Hematopoietic multipotent progenitor cell treated with erythropoietin and hydrocortisone succinate and interleukin-3 and kit ligand, for 4 days (in vitro differentiated cells): ENCODE measurements around the gene SLC27A4.
"Not testable (repeated sequence)": the region's sequence is repeated elsewhere in the genome, so short reads cannot be mapped to it uniquely, and the experiment has no call there.

Source experiments
- DNase-seq: peaks from one replicate; pipeline ENCODE4 v3.0.0-alpha.2; 2015

Gene SLC27A4

DNA sequence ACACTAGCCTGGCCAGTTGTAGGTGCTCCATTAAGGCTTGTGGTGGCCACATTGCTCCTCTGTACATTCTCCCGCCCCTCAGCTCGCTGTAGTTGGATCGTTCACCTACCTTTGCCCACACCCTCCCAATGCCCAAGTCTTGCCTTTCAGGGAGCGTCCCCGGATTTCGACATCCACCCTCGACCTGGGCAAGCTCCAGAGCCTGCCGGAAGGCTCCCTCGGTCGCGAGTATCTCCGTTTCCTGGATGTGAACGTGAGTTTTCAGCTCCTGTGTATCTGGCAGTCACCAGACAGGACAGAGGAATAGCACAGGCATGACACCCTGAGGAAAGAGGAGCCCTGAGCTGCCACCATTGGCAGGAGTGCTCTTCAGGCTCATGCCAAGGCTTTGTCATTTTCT, 14.7 kb upstream of the SLC27A4 start:
- no peak for DNase-seq

DNA sequence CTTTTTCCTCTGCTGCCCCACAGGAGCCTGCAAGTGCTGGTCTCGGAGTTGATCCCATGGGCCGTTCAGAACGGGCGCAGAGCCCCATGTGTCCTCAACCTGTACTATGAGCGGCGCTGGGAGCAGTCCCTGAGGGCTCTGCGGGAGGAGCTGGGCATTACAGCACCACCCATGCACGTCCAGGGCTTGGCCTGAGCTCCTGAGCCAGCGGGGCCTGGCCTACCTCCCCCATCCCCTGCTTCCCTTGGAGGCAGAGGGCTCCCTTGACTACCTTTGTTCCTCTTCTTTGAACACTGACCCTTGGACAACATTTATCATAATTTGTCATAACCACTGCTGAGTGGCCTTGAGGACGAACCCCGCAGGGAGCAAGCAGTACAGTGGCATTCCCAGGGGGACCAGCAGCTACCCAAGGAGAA, 6.9 kb upstream of the SLC27A4 start:
- DNase-seq, result no peak

DNA sequence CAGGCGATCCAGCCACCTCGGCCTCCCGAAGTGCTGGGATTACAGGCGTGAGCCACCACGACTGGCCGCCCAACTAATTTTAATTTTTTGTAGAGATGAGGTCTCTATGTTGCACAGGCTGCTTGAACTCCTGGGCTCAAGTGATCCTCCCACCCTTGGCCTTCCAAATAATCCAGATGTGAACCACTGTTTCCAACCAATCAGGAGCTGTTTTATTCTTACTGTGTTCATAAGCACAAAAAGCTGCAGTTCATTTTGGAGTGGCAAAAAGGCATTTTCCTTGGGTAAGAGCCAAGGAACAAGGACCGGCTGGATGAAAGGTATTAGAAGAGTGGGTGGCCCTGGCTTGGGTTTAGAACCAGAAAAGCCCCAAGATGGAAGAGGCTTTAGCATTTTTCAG, 5.2 kb upstream of the SLC27A4 start:
- no peak for DNase-seq

DNA sequence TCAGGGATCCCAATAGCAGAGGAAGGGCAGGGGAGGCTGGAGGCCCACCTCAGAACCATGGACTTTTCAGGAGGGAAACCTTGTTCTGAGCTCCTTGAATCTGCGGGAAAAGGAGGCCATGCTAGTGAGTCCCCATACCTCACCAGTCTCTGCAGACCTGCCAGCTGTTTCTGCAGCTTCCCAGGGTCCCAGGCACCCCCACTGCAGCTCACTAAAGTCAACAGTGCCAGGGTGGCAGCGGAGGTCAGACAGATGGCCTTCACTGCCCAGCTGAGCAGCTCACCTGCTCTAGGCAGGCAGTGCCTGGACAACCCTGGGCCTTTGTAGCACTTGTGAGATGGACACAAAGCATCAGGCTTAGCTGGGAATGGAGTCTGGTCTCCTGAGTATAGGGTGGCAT, 4.4 kb upstream of the SLC27A4 start:
- DNase-seq, result no peak

DNA sequence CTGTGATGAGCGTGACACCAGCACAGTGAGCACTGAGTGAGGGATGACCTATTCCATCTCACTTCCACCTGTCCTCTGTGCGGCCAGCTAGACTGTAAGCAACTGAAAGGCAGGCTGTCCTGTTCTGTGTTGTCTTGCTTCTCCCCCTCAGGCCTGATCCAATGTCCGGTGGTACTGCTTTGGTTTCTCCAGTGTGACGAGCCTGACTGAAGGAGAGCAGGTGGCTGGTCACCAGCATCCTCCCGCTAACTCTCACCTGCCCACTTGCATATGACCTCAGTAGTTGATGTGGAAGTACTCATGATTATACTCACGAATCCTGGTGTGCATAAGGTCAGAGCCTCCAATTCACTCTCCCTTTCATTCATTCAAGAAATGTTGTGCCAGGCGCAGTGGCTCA, 2.4 kb upstream of the SLC27A4 start:
- no peak for DNase-seq

DNA sequence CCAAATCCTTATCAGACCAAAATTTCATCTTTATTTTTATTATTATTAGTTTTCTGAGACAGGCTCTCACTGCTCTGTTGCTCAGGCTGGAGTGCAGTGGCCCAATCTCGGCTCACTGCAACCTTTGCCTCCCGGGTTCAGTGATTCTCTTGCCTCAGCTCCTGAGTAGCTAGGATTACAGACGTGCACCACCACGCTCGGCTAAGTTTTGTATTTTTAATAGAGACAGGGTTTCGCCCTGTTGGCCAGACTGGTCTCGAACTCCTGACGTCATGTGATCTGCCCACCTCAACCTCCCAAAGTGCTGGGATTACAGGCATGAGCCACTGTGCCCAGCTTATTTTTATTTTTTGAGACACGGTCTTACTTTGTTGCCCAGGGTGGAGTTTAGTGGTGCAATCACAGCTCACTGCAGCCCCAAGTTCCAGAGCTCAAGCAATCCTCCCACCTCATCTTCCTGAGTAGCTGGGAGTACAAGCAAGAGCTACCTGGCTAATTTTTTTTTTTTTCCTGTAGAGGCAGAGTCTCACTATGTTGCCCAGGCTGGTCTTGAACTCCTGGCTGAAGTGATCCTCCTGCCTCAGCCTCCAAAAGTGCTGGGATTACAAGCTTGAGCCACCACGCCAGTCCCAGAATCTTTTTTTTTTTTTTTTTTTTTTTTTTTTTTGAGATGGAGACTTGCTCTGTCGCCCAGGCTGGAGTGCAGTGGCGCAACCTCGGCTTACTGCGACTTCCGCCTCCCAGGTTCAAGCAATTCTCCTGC, 1.3 kb upstream of the SLC27A4 start:
- not testable (repeated sequence) for DNase-seq

DNA sequence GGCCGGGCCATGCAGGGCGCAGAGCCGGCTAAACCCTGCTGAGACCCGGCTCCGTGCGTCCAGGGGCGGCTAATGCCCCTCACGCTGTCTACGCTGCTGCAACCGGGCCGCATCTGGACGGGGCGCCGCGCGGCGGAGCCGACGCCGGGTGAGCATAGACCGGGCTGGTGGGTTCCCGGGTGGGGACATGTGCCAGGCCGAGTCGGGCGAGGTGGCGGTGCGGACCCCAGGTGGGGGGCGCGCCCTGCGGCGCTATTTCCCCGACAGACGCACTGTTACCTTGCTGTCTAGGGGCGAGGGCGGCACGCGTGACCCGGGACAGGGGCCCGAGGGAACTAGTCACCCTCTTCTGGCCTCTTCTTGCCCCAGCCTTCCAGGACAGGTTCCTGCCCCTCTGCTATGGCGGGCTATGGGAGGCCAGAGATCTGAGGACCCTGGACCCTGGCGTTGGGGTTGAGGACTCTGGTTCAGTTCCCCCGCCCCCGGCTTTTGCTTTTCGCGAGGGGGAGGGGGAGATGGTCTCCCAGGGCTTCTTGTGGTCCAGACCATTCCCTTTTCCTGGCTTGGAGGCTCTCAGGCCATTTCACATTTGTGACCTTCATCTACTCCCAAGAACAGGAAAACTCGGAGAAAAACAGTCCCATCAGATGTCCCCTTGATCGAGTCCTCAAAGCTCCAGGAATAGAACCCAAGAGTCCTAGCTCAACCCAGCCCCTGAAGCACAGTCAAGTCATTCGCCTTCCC, 536 bp downstream of the SLC27A4 start:
- DNase-seq, result no peak

DNA sequence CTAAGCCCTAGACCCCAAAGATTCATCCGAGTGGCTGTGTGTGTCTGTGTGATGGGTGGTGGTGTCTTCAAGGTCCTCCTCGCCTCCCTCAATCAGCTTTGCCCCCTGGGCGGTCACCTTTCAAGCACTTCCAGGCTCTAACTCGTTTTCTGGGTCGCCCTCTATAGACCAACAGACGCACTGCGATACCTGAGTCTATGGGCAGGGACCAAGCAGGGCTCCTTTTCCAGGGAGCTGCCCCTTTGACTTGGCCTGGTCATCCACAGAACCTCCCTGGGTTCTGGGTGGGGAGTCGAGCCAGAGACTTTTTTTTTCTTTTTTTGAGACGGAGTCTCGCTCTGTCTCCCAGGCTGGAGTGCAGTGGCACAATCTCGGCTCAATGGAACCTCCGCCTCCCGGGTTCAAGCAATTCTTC, 1.1 kb downstream of the SLC27A4 start:
- DNase-seq, result peak; percentile 91

DNA sequence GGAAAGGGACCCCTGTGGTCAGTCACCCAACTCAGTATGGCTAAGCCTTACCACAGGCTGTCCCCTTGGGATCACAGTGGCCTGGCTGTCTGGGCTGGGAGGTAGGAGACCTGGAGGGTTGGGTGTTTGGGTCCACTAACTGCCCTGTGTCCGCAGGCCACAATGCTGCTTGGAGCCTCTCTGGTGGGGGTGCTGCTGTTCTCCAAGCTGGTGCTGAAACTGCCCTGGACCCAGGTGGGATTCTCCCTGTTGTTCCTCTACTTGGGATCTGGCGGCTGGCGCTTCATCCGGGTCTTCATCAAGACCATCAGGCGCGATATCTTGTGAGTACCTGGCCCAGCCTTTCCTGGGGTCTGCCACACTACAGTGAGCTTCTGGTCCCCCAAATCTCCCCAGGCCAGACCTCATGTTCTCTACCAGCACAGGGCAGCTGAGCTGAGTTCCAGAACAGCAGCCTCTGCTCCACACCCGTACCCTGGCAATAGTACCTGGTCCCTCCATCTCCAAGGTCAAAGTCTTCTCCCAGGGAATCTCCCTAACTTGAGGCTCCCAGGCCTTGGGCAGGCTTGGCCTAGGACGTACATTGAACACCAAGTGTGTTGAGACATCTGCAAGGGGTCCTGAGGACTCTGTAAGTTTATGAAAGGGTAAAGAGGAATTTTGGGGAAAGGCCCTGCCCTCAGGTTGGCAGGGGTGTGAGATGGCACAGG, 2.8 kb downstream of the SLC27A4 start:
- no peak for DNase-seq

DNA sequence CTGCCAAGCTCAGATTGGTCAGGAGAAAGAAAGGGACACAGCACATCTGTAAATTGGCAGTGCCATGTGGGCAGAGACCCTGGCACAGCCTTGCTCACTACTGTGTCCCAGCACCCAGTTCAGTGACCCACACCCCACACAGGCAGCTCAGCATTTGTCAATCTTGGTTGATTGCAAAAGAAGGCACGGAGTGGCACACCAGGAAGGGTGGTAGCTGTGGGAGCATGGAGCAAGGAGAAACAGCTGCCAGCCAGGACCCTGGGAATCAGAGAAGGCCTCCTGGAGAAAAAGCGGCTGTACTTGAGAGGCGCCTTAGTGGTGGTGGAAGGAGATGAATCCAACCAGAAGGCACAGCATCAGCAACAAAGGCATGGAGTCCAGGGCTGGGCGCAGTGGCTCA, 3.5 kb downstream of the SLC27A4 start:
- no peak for DNase-seq

DNA sequence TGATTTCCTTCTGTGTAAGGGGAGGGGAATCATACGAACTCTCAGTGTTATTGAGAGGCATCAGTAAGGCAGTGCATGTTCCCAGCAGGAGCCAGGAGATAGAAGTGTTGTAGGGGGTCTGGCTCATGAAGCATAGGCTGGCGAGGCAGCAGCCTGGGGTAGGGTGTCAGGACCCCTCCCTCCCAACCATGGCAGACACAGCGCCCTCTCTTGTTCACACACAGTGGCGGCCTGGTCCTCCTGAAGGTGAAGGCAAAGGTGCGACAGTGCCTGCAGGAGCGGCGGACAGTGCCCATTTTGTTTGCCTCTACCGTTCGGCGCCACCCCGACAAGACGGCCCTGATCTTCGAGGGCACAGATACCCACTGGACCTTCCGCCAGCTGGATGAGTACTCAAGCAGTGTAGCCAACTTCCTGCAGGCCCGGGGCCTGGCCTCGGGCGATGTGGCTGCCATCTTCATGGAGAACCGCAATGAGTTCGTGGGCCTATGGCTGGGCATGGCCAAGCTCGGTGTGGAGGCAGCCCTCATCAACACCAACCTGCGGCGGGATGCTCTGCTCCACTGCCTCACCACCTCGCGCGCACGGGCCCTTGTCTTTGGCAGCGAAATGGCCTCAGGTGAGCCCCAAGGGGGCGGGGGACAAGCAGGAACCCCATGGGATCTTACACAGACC, 4.7 kb downstream of the SLC27A4 start:
- no peak for DNase-seq

DNA sequence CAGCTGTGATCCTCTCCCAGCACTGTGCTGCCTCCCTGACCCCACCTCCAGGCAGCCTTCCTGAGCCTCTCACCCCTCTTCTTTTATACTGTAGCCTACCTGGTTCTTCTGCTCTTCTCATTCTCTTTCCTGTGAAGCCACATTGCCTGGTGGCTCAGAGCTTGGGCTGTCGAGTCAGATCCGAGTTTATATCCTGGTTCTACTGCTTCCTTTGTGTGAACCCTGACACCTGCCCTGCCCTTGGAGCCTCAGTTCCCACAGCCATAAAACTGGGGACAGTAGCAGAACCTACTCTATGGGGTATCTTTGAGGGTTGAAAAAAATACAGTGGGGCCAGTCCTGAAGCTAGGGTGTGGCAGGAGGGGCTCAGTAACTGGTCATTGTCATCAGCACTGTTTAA, 8.8 kb downstream of the SLC27A4 start:
- DNase-seq, result no peak

DNA sequence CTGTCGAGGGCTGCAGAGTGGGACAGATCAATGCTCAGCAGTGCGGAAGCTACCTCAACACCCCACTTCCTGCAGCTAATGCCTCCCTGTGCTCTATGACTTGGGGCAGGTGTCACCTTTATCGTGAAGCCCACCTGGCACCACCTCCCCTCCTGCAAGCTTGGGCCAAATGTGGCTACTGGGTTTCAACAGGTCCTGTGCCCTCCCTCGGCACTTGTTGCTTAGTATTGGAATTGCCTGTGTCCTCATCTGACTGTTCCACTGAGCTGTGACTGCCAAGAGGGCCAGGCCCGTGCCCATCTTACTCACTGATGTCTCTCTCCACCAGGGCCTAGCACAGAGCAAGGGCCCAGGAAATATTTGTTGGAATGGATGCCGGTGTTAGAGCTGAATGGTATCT, 9.4 kb downstream of the SLC27A4 start:
- no peak for DNase-seq

DNA sequence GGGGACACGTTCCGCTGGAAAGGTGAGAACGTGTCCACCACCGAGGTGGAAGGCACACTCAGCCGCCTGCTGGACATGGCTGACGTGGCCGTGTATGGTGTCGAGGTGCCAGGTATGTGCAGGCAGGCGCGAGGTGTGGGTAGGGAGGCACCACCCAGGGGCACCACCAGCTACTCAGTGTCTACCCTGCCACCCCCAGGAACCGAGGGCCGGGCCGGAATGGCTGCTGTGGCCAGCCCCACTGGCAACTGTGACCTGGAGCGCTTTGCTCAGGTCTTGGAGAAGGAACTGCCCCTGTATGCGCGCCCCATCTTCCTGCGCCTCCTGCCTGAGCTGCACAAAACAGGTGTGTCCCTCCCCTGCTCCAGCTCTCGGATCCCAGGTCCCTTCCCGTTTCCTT, 15.1 kb downstream of the SLC27A4 start:
- DNase-seq, result no peak

DNA sequence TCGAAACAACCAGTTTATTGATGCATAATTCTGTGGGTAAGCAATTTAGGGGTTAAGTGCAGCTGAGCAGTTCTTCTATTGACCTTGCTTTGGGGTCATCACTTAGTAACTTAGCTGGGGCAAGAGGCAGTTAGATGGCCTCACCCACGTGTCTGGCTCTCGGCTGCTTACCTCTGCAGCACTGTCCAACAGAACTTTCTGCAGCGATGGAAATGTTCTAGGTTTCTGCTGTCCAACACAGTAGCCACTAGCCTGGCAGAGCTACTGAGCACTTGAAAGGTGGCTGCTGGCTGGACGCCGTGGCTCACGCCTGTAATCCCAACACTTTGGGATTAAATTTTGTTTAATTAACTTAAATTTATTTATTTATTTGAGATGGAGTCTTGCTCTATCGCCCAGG, 17.8 kb downstream of the SLC27A4 start:
- DNase-seq, result no peak

DNA sequence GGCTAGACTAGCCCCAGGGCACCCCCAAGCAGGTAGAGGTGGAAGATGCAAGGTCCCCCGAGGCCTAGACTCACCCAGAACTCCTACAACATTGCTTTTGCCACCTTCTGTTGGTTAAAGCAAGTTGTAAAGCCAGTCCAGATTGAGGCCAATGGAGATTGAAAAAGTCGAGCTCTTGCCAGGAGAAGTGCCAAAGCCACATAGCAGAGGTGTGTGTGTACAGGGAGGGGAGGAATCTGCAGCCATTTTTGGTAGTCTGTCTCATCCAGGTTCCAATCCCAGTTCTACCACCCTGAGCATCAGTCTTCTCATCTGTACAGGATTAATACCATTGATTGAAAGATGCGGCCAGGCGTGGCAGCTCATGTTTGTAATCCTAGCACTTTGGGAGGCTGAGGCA, 18.5 kb downstream of the SLC27A4 start:
- DNase-seq, result no peak

DNA sequence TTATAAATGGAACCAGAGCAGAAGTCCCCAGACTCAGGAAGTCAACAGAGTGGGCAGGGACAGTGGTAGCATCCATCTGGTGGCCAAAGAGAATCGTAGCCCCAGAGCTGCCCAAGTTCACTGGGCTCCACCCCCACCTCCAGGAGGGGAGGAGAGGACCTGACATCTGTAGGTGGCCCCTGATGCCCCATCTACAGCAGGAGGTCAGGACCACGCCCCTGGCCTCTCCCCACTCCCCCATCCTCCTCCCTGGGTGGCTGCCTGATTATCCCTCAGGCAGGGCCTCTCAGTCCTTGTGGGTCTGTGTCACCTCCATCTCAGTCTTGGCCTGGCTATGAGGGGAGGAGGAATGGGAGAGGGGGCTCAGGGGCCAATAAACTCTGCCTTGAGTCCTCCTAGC, 20.5 kb downstream of the SLC27A4 start:
- DNase-seq, result no peak

DNA sequence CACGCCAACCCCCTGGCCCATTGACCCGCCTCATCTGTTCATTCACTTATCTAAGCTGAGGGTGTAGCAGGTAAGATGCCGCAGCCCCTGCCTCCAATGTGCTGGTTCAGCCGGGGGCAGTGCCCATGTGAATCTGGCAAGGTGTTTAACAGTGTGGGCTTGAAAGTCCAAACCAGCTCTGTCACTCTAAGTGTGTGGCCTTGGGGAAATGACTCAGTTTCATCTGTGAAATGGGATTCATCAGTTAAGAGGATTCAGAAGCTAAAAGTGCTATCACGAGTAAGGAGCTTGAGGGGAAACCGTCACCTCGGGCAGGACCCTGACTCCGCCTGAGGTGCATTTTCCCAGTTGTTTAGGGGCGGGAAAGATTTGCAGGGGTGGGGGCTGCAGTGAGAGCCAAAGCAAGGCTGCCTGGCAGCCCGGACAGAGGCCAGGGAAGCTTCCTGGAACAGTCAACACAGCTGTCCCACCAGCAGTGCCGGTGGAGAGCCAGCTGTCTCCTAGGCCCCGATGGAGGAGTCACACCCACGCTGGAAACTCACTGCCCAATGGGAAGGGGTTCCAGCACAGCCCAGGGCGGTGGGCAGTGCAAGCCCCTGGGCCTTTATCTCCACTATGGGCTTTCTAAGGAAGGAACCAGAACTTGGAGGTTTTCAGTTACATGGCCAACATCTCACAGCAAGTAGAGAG, 21.1 kb downstream of the SLC27A4 start:
- no peak for DNase-seq

DNA sequence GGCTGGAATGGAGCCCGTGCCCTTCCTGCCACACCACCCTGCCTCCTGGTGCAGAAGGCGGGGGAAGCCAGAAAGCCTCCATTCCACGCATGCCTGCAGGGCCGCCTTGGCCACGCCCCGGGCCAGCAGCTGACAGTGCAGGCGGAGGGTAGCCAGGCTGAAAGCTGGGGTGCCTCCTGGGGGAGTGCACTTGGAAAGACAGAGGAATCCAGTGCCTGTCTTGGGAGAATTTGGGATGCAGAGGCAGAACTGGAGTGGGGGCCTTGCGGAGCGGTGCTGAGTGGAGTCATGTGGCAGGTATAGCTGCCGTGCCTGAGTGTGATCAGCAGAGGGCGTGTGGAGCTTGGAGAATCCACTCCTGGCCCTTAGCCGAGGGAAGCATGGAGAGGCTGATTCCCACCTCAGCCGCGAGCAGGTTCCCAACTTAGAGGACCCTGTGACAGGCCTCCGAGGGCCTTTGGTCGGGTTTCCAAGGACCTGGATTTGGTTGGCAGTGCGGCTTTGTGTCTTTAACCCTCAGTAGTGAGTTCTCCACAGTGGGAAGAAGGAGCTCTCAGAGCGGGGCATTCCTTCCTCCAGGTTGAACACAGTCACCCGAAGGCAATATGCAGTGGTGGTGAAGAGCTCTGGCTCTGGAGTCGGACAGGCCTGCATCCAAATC, 21.8 kb downstream of the SLC27A4 start:
- peak; percentile 88 for DNase-seq

DNA sequence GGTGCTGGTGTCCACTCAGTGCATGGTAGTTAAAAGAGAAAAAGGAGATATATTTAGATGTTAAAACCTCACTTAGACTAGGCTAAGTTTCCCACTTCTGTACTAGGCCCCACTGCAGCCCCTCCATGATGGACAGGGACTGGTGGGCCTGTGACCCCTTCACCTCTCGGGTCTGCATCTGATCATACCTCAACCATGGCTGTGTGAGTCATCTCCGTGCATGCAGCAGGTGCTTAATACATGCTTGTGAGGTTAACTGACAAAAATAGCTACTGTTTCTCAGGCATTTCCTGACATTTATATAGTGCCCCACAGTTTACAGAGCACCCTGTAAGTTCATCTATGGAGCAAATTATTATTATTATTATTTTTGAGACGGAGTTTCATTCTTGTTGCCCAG, 22.4 kb downstream of the SLC27A4 start:
- no peak for DNase-seq

DNA sequence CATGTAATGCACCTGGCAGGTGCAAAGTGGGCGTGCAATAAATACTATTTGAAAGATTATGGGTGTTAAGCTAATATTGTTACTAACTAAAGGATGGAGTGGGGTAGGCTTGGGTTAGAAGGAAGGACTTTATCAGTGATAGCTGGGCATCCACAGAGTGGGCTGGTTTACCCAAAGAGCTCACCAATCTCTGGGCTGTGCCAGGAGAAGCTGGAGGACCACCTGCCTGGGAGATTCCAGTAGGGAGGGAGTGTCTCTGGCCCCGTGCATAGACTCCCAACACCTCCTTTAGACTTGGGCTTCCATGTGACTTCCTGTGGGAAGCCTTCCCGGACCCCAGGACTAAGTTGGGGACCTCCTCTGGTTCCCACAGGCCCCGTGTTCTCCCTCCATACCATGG, 25.2 kb downstream of the SLC27A4 start:
- no peak for DNase-seq

DNA sequence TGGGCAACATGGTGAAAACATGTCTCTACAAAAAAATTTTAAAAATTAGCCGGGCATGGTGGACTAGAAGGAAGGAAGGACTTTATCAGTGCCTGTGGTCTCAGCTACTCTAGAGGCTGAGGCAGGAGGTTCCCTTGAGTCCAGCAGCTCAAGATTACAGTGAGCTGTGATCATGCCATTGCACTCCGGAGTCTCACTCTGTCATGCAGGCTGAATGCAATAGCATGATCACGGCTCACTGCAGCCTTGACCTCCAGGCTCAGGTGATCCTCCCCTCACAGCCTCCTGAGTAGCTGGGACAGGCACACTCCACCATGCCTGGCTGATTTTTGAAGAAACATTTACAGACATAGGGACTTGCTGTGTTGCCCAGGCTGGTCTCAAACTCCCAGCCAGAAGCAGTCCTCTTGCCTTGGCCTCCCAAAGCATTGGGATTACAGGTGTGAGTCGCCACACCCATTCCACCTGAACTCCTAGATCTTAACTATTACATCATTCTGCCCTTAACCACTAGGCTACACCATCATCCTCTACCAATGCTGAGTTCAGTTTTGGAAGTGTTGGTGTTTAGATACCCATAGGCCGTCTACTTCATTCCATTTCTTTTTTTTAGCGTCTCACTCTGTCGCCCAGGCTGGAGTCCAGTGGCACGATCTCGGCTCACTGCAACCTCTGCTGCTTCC, 28.8 kb downstream of the SLC27A4 start:
- peak; percentile 39 for DNase-seq
